NCI-H510A (cell line): ENCODE measurements around the gene KCNK5.

Source experiments
- DNase-seq: peaks from one replicate; lab custom pipeline; 2025; lab: John Stamatoyannopoulos, UW

The KCNK5 gene

GRCh38 chr6:39215640-39216158 lies 13.6 kb downstream of the KCNK5 start:
- no peak for DNase-seq

GRCh38 chr6:39214846-39215639 lies 14.2 kb downstream of the KCNK5 start:
- no peak for DNase-seq

- DNase-seq = no peak
Observed at GRCh38 chr6:39214120-39214813, 15.0 kb downstream of the KCNK5 start.

- no peak for DNase-seq
Observed at GRCh38 chr6:39213195-39213920, 15.9 kb downstream of the KCNK5 start.

- no peak for DNase-seq
Observed at GRCh38 chr6:39211183-39211582, 18.1 kb downstream of the KCNK5 start.

- DNase-seq = no peak
Observed at GRCh38 chr6:39210450-39210849, 18.8 kb downstream of the KCNK5 start.

- DNase-seq = no peak
Observed at GRCh38 chr6:39209911-39210310, 19.4 kb downstream of the KCNK5 start.

- no peak for DNase-seq
Observed at GRCh38 chr6:39209360-39209811, 19.9 kb downstream of the KCNK5 start.

- no peak for DNase-seq
Observed at GRCh38 chr6:39208223-39208739, 21.0 kb downstream of the KCNK5 start.

GRCh38 chr6:39207416-39208222 lies 21.7 kb downstream of the KCNK5 start:
- no peak for DNase-seq

GRCh38 chr6:39206250-39206721 lies 23.0 kb downstream of the KCNK5 start:
- no peak for DNase-seq

GRCh38 chr6:39204646-39205244 lies 24.5 kb downstream of the KCNK5 start:
- DNase-seq = no peak

- no peak for DNase-seq
Observed at GRCh38 chr6:39204160-39204495, 25.1 kb downstream of the KCNK5 start.

- DNase-seq = no peak
Observed at GRCh38 chr6:39203436-39204159, 25.7 kb downstream of the KCNK5 start.

GRCh38 chr6:39202166-39202565 lies 27.1 kb downstream of the KCNK5 start:
- DNase-seq = no peak

- DNase-seq = peak; percentile 43
Observed at GRCh38 chr6:39200498-39201020, 28.7 kb downstream of the KCNK5 start.

- no peak for DNase-seq
Observed at GRCh38 chr6:39199976-39200375, 29.3 kb downstream of the KCNK5 start.

- no peak for DNase-seq
Observed at GRCh38 chr6:39199231-39199940, 29.9 kb downstream of the KCNK5 start.

- no peak for DNase-seq
Observed at GRCh38 chr6:39198528-39198927, 30.7 kb downstream of the KCNK5 start.
